SK-N-SH treated with all-trans-retinoic acid at 6 μM for 48 hours (cell line): Measurements from ENCODE around the gene GJD2.

Source experiments
- ARNTL ChIP-seq: fragments of 450-650 bp; formaldehyde crosslinking; IDR thresholded peaks from 2 replicates; pipeline ENCODE4 v1.5.0; 2020; ENCODE audit warnings: low read depth, mild to moderate bottlenecking, moderate library complexity, borderline replicate concordance
- GLIS3 ChIP-seq: fragments of 250-450 bp; sonication (Bioruptor Pico); IDR thresholded peaks from 2 replicates; pipeline ENCODE4 v1.5.0; 2020; ENCODE audit warnings: mild to moderate bottlenecking, moderate library complexity
- RARB ChIP-seq: fragments of 250-450 bp; sonication (Bioruptor Pico); IDR thresholded peaks from 2 replicates; pipeline ENCODE4 v1.8.0; 2021; ENCODE audit warnings: mild to moderate bottlenecking, moderate library complexity
- SNAI2 ChIP-seq: fragments of 250-450 bp; sonication (Bioruptor Pico); IDR thresholded peaks from 2 replicates; pipeline ENCODE4 v1.5.0; 2020; ENCODE audit warnings: mild to moderate bottlenecking, moderate library complexity
- TCF4 ChIP-seq: fragments of 250-450 bp; sonication (Bioruptor Pico); IDR thresholded peaks from 2 replicates; pipeline ENCODE4 v1.8.0; 2021; ENCODE audit warnings: mild to moderate bottlenecking, moderate library complexity, borderline replicate concordance
- ZFP3 ChIP-seq: fragments of 250-450 bp; sonication (Bioruptor Pico); IDR thresholded peaks from 2 replicates; pipeline ENCODE4 v1.5.0; 2020; ENCODE audit warnings: mild to moderate bottlenecking, moderate library complexity
- TF ChIP-seq, protein P1 (sequence below): fragments of 250-450 bp; sonication (Bioruptor Pico); IDR thresholded peaks from 2 replicates; pipeline ENCODE4 v1.8.0; 2021; ENCODE audit warnings: low read depth, mild to moderate bottlenecking, moderate library complexity, borderline replicate concordance

DNA sequence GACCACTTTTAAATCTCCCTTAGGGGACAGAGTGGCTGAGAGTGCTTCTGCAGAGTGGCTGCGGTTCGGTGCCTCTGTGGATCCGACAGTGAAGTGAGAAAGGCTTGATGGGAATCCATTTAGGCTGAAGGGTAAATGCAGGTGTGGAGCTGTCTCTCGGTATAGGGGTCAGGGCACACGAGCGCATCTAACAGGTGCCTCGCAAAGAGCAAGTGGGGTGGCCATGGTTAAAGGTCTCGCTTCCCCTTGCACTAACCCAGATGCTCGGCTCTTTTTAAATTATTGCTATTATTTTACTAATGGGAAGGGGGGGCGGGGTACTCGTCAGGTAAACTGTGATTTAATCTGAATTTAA lies 598 bp upstream of the GJD2 start:
- TF ChIP-seq ARNTL (CRISPR knock-in tag) (no peak), GLIS3 (CRISPR knock-in tag) (no peak), RARB (CRISPR knock-in tag) (no peak), TCF4 (no peak), ZFP3 (no peak), SNAI2 (CRISPR knock-in tag) (no peak)
- TF ChIP-seq, protein P1, sequence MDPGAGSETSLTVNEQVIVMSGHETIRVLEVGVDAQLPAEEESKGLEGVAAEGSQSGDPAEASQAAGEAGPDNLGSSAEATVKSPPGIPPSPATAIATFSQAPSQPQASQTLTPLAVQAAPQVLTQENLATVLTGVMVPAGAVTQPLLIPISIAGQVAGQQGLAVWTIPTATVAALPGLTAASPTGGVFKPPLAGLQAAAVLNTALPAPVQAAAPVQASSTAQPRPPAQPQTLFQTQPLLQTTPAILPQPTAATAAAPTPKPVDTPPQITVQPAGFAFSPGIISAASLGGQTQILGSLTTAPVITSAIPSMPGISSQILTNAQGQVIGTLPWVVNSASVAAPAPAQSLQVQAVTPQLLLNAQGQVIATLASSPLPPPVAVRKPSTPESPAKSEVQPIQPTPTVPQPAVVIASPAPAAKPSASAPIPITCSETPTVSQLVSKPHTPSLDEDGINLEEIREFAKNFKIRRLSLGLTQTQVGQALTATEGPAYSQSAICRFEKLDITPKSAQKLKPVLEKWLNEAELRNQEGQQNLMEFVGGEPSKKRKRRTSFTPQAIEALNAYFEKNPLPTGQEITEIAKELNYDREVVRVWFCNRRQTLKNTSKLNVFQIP (CRISPR knock-in tag) = no peak
